MM.1S (cell line): ENCODE results near the gene SORCS2.

Experiments
- DNase-seq: peaks from one replicate; pipeline ENCODE4 v3.0.0-alpha.2; 2015
- H2AFZ ChIP-seq: fragments of 300-600 bp; sonication (generic); 2 replicates; pipeline ENCODE4 v1.6.0; 2016; ENCODE audit warnings: antibody characterized with exemption, low read length
- H3F3A ChIP-seq: fragments of 300-600 bp; sonication (generic); 2 replicates; pipeline ENCODE4 v1.6.1; 2016; ENCODE audit warnings: mild to moderate bottlenecking, antibody characterized with exemption, low read length, moderate library complexity, mixed read lengths; ENCODE audit not compliant: insufficient read depth
- H3K27ac ChIP-seq: fragments of 300-600 bp; sonication (generic); 2 replicates; pipeline ENCODE4 v1.5.1; 2016; ENCODE audit warnings: mild to moderate bottlenecking, low read length
- H3K27me3 ChIP-seq: fragments of 300-600 bp; sonication (generic); replicated peaks from 2 replicates; pipeline ENCODE4 v1.6.0; 2016; ENCODE audit warnings: low read length; ENCODE audit not compliant: insufficient read depth
- H3K36me3 ChIP-seq: fragments of 300-600 bp; sonication (generic); replicated peaks from 2 replicates; pipeline ENCODE4 v1.6.1; 2016; ENCODE audit warnings: mild to moderate bottlenecking, low read length, mixed read lengths; ENCODE audit not compliant: insufficient read depth
- H3K4me1 ChIP-seq: fragments of 300-600 bp; sonication (generic); 2 replicates; pipeline ENCODE4 v1.6.1; 2016; ENCODE audit warnings: low read length, mixed read lengths
- H3K4me2 ChIP-seq: fragments of 300-600 bp; sonication (generic); 2 replicates; pipeline ENCODE4 v1.6.0; 2016; ENCODE audit warnings: low read depth, low read length
- H3K4me3 ChIP-seq: fragments of 300-600 bp; sonication (generic); 2 replicates; pipeline ENCODE4 v1.5.1; 2016; ENCODE audit warnings: low read length, mixed read lengths
- H3K79me2 ChIP-seq: fragments of 300-600 bp; sonication (generic); 2 replicates; pipeline ENCODE4 v1.6.1; 2016; ENCODE audit warnings: mixed run types, low read length, mixed read lengths
- H3K9ac ChIP-seq: fragments of 300-600 bp; sonication (generic); 2 replicates; pipeline ENCODE4 v1.6.1; 2016; ENCODE audit warnings: low read length, mixed read lengths
- H3K9me2 ChIP-seq: fragments of 300-600 bp; sonication (generic); replicated peaks from 2 replicates; pipeline ENCODE4 v1.6.1; 2016; ENCODE audit warnings: mild to moderate bottlenecking, low read length, mixed read lengths; ENCODE audit not compliant: insufficient read depth
- H3K9me3 ChIP-seq: fragments of 300-600 bp; sonication (generic); replicated peaks from 2 replicates; pipeline ENCODE4 v1.6.1; 2016; ENCODE audit warnings: mild to moderate bottlenecking, low read length, mixed read lengths; ENCODE audit not compliant: insufficient read depth
- H4K20me1 ChIP-seq: fragments of 300-600 bp; sonication (generic); 2 replicates; pipeline ENCODE4 v1.6.1; 2016; ENCODE audit warnings: mild to moderate bottlenecking, low read length, moderate library complexity, mixed read lengths; ENCODE audit not compliant: insufficient read depth
- CTCF ChIP-seq: fragments of 300-600 bp; sonication (generic); IDR thresholded peaks from 2 replicates; pipeline ENCODE4 v1.5.1; 2016; ENCODE audit warnings: antibody characterized with exemption, low read length, mixed read lengths
- EZH2 ChIP-seq: fragments of 300-600 bp; sonication (generic); optimal IDR thresholded peaks from 2 replicates; pipeline ENCODE3; 2017; ENCODE audit warnings: low read depth, mild to moderate bottlenecking, antibody characterized with exemption, low read length, mixed read lengths
- EZH2phosphoT487 ChIP-seq: fragments of 300-600 bp; sonication (generic); IDR thresholded peaks from 2 replicates; pipeline ENCODE4 v1.6.1; 2018; ENCODE audit warnings: antibody characterized with exemption, low read length

The SORCS2 gene

DNA sequence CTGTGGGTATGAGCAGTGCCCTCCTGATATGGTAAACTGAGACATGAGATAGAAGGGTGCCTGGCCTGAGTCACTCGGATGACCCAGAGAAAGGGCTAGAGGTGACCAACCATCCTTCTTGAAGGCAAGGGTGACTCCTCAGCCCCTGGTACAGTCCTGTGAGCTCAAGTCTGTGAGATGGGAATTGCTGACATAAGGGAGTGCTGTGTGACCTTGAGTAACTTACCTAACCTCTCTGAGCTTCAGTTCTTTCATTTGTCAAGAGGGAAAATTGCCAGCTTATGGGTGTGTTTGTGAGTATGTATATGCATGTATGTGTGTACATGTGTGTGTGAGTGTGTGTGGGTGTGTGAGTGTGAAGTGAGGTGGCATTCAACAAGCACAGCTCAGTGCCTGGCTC is 452.8 kb downstream of the SORCS2 start:
- H3K4me2 ChIP-seq: no peak overlapping the region

GRCh38 chr4:7645956-7646355 is 453.6 kb downstream of the SORCS2 start:
- Histone ChIP-seq H3K9me3 (no peaks in the 10 kb centered on the region), H3K9ac (no peak overlapping the region), H3K9me2 (no peaks in the 10 kb centered on the region), H2AFZ (no peak overlapping the region), H3K27me3 (peaks cover 78% of the 10 kb centered on the region), H3K4me3 (no peak overlapping the region), H3K4me2 (no peak overlapping the region), H3K79me2 (no peaks in the 10 kb centered on the region), H3K27ac (no peak overlapping the region), H4K20me1 (no peaks in the 10 kb centered on the region), H3F3A (no peaks in the 10 kb centered on the region), H3K4me1 (no peaks in the 10 kb centered on the region), H3K36me3 (no peaks in the 10 kb centered on the region)
- no peak for TF ChIP-seq CTCF
- TF ChIP-seq EZH2: no peak
- TF ChIP-seq EZH2phosphoT487: no peak
- no peak for DNase-seq

More for the DNA sequence above, 452.8 kb downstream of the SORCS2 start:
- DNase-seq: no peak
- H4K20me1 ChIP-seq: no peaks in the 10 kb centered on the region
- H3K79me2 ChIP-seq: no peaks in the 10 kb centered on the region
- H3K4me1 ChIP-seq: no peaks in the 10 kb centered on the region
- no peaks in the 10 kb centered on the region for H3K36me3 ChIP-seq
- TF ChIP-seq CTCF: no peak
- no peak for TF ChIP-seq EZH2phosphoT487
- TF ChIP-seq EZH2: no peak
- no peak overlapping the region for H2AFZ ChIP-seq
- H3K27ac ChIP-seq: no peak overlapping the region
- H3K9me3 ChIP-seq: no peaks in the 10 kb centered on the region
- peaks cover 72% of the 10 kb centered on the region for H3K27me3 ChIP-seq
- no peak overlapping the region for H3K4me3 ChIP-seq
- no peaks in the 10 kb centered on the region for H3K9me2 ChIP-seq
- no peak overlapping the region for H3K9ac ChIP-seq
- no peaks in the 10 kb centered on the region for H3F3A ChIP-seq

DNA sequence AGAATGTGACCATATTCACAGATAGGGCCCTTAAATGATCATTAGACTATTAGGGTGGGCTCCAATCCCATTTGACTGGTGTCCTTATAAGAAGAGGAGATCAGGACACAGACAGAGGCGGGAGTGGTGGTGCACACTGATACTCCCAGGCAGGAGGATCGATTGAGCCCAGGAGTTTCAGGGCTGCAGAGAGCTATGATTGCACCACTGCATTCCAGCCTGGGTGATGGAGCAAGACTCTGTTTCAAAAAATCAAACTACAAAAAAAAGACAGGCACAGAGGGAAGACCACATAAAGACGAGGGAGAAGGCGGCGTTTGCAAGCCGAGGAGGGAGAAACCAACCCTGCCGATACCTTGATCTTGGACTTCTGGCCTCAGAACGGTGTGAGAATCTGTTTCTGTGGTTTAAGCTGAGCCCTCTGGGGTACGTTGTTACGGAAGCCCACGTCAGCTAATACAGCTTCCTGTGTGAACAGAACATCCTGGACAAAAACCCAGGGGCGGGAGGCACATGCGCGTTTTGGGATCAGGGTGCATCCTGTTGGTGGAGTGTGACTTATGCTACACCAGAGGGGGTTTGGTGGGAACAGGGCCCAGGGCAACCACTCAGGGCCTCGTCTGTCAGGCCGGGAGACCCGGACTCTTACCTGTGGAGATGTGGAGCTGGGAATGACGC is 454.2 kb downstream of the SORCS2 start:
- Histone ChIP-seq H4K20me1 (no peaks in the 10 kb centered on the region), H3K9me3 (no peaks in the 10 kb centered on the region), H3K4me2 (no peak overlapping the region), H2AFZ (no peak overlapping the region), H3K27ac (no peak overlapping the region), H3K9me2 (no peaks in the 10 kb centered on the region), H3F3A (no peaks in the 10 kb centered on the region), H3K4me1 (no peaks in the 10 kb centered on the region), H3K36me3 (no peaks in the 10 kb centered on the region), H3K27me3 (peaks cover 83% of the 10 kb centered on the region), H3K4me3 (no peak overlapping the region), H3K79me2 (no peaks in the 10 kb centered on the region), H3K9ac (no peak overlapping the region)
- TF ChIP-seq EZH2: no peak
- TF ChIP-seq CTCF: no peak
- TF ChIP-seq EZH2phosphoT487: no peak
- no peak for DNase-seq
